Kidney epithelial cell (primary cell): ENCODE measurements around the gene NFS1. TPM values are rescaled to one million over a fixed set of nuclear protein-coding genes. Genes with fewer than 3 reads are reported as not detected.

Source experiments
- DNase-seq: peaks from one replicate; pipeline ENCODE4 v3.0.0-alpha.2; 2010; ENCODE audit warnings: low read depth
- H3K27me3 ChIP-seq: 2 replicates; pipeline ENCODE4 v1.6.0; 2011; ENCODE audit warnings: low read length; ENCODE audit not compliant: control insufficient read depth, insufficient read depth
- H3K36me3 ChIP-seq: 2 replicates; pipeline ENCODE4 v1.5.1; 2011; ENCODE audit warnings: low read length; ENCODE audit not compliant: control insufficient read depth, insufficient read depth
- H3K4me3 ChIP-seq: 2 replicates; pipeline ENCODE4 v1.5.1; 2011; ENCODE audit warnings: low read depth, mild to moderate bottlenecking, control low read depth, low read length
- total RNA-seq: library from RNA; depleted of rRNA; stranded (reverse); fragments of >200 nt; gene quantifications from 2 replicates; pipeline ENCODE4 v1.2.3, GENCODE V29; 2015
- TF ChIP-seq, protein P1 (sequence below): IDR thresholded peaks from 2 replicates; pipeline ENCODE4 v1.5.1; 2011; ENCODE audit warnings: mild to moderate bottlenecking, moderate library complexity, low read length, control low read depth, inconsistent platforms; ENCODE audit not compliant: insufficient read depth, poor library complexity, severe bottlenecking

The NFS1 gene
- total RNA-seq, 1 donor from 2014 or later = 30.8 TPM

DNA sequence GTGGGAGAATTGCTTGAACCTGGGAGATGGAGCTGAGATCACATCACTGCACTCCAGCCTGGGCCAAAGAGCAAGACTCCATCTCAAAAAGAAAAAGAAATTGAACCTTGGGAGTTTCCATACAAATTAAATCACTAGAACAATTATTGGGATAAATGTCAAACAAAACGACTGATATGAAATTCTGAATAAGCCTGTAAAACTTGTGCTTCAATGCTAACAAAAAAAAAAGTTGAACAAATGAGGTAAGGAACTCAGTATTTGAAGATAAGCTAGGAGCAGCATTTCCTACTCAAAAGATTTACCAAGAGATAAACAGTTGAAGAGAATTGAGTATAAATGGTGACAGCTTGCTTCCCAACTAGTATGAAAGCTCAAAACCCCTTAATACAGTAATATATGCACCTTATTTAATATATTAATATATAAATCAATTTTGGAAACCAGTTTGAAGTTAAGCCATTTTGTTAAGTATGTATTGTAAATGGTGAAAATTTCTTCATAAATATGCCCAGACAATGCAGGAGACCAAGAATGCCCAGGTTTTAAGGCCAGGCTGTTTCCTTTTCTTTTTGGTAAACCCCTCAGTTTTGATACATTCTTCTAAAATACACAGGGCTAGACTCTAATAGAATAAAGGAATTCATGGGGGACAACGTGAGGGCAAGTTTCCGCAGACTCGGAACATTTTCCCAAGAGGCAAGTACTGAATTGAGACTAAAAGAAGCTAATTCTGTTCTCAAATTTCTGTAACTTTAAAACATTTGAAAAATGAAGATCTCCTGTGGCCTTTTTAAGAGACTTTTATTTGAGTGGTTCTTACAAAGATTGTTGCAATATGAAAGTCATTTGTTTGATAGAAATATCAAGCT lies 3.9 kb upstream of the NFS1 start:
- TF ChIP-seq, protein P1, sequence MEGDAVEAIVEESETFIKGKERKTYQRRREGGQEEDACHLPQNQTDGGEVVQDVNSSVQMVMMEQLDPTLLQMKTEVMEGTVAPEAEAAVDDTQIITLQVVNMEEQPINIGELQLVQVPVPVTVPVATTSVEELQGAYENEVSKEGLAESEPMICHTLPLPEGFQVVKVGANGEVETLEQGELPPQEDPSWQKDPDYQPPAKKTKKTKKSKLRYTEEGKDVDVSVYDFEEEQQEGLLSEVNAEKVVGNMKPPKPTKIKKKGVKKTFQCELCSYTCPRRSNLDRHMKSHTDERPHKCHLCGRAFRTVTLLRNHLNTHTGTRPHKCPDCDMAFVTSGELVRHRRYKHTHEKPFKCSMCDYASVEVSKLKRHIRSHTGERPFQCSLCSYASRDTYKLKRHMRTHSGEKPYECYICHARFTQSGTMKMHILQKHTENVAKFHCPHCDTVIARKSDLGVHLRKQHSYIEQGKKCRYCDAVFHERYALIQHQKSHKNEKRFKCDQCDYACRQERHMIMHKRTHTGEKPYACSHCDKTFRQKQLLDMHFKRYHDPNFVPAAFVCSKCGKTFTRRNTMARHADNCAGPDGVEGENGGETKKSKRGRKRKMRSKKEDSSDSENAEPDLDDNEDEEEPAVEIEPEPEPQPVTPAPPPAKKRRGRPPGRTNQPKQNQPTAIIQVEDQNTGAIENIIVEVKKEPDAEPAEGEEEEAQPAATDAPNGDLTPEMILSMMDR = no peak
- Histone ChIP-seq H3K36me3 (no peaks in the 10 kb centered on the region), H3K4me3 (no peak overlapping the region), H3K27me3 (no peaks in the 10 kb centered on the region)
- DNase-seq = no peak

GRCh38 chr20:35702051-35702823 lies 3.1 kb upstream of the NFS1 start:
- H3K36me3 ChIP-seq = no peaks in the 10 kb centered on the region
- TF ChIP-seq, protein P1 = no peak
- no peaks in the 10 kb centered on the region for H3K27me3 ChIP-seq
- no peak for DNase-seq
- no peak overlapping the region for H3K4me3 ChIP-seq

DNA sequence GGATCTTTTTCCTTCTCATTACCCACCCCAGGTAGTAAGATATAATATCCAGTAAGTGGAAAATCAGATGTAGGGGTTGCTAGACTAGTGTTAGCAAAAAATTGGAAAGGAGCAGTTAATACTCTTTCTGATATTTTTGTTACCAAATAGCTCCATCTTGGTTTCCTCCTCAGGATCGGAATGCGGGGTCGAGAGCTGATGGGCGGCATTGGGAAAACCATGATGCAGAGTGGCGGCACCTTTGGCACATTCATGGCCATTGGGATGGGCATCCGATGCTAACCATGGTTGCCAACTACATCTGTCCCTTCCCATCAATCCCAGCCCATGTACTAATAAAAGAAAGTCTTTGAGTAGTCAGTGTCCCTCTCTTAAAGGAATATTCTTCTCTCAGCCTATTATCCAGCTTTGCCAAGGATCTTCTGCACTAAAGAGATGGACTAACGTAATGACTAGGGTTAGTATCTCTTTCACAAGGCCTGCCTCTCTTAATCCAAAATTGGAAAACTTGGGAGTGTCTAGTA lies 1.5 kb upstream of the NFS1 start:
- Histone ChIP-seq H3K36me3 (no peaks in the 10 kb centered on the region), H3K4me3 (no peak overlapping the region), H3K27me3 (no peaks in the 10 kb centered on the region)
- DNase-seq = no peak
- TF ChIP-seq, protein P1 = no peak

- no peak for DNase-seq
- H3K4me3 ChIP-seq = peak overlapping the region; percentile 99
- TF ChIP-seq, protein P1 = no peak
- H3K36me3 ChIP-seq = no peaks in the 10 kb centered on the region
- H3K27me3 ChIP-seq = no peaks in the 10 kb centered on the region
Observed at GRCh38 chr20:35699957-35700624, 939 bp upstream of the NFS1 start.

DNA sequence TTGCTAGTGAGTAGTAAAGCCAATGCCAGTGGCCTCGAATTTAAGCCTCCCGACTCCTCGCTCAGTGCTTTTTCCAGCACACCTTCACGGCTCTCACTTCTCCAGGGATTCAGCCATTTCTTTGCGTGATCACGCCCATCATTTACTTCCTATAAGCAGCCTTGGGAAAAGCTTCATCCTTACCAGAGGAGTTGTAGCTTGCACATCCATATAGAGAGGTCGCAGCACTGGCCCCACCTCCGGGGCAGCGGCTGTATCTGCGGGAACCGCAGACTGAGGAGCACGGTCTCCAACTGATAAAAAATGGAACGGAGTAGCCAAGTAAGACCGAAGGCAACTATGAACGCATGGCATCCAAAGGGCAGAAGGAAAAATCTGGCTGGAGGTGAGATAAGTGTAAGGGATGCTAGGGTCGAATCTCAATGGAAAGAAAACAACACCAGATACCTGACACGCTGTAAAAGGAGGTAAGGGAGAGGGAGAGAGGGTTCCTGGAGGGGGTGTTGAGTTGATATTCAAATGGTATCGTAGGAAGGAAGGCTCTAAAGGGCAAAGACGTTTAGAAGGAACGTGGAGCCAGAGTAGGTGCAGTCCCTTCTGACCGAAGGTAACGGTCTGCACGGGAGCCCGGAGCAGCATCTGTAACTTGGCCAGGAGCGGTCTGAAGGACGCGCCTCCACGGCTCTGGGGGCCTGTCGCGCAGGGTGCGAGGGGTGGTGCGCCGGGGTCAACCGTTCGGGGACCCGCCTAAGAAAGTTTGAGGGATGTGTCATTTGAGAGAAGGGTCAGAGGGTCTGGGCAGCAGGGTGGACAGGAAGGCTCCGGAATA lies 640 bp downstream of the NFS1 start:
- TF ChIP-seq, protein P1 = no peak
- H3K27me3 ChIP-seq = no peaks in the 10 kb centered on the region
- H3K4me3 ChIP-seq = peak overlapping the region; percentile 99
- H3K36me3 ChIP-seq = no peaks in the 10 kb centered on the region
- DNase-seq = no peak
